Neuronal stem cell (in vitro differentiated cells): ENCODE results near the gene ELN.

ENCODE experiments used
- DNase-seq: peaks from one replicate; pipeline ENCODE4 v3.0.0-alpha.2; 2013; ENCODE audit warnings: low spot score
- H2AFZ ChIP-seq: one replicate; pipeline ENCODE4 v1.6.1; 2013; ENCODE audit warnings: mild to moderate bottlenecking, low read length, inconsistent platforms
- H2AK5ac ChIP-seq: 2 replicates; pipeline ENCODE4 v1.6.1; 2013; ENCODE audit warnings: low read depth, mild to moderate bottlenecking, inconsistent platforms, low read length, moderate library complexity, mixed read lengths
- H2BK120ac ChIP-seq: 2 replicates; pipeline ENCODE4 v1.6.1; 2013; ENCODE audit warnings: low read depth, mild to moderate bottlenecking, inconsistent platforms, low read length, moderate library complexity, mixed read lengths
- H2BK12ac ChIP-seq: one replicate; pipeline ENCODE4 v1.6.1; 2013; ENCODE audit warnings: low read length, inconsistent platforms
- H2BK15ac ChIP-seq: 2 replicates; pipeline ENCODE4 v1.6.1; 2013; ENCODE audit warnings: mild to moderate bottlenecking, low read length, inconsistent platforms, mixed read lengths
- H2BK5ac ChIP-seq: one replicate; pipeline ENCODE4 v1.6.1; 2013; ENCODE audit warnings: inconsistent platforms, mild to moderate bottlenecking, low read length, moderate library complexity
- H3K14ac ChIP-seq: one replicate; pipeline ENCODE4 v1.6.1; 2013; ENCODE audit warnings: low read length, inconsistent platforms
- H3K18ac ChIP-seq: 2 replicates; pipeline ENCODE4 v1.6.1; 2013; ENCODE audit warnings: low read length, inconsistent platforms
- H3K23ac ChIP-seq: 2 replicates; pipeline ENCODE4 v1.6.1; 2013; ENCODE audit warnings: low read depth, mild to moderate bottlenecking, mixed read lengths, low read length, inconsistent platforms; ENCODE audit not compliant: poor library complexity
- H3K27ac ChIP-seq: replicated peaks from 3 replicates; pipeline ENCODE4 v1.5.1; 2013; ENCODE audit warnings: low read length, inconsistent platforms
- H3K27me3 ChIP-seq, 3 experiments: 2 replicates each; pipeline ENCODE4 v1.6.1; 2013; ENCODE audit warnings: low read length in 3 of 3, mild to moderate bottlenecking in 2 of 3, inconsistent platforms in 1 of 3, low read depth in 1 of 3, mixed read lengths in 1 of 3, moderate library complexity in 1 of 3; ENCODE audit not compliant: control insufficient read depth in 3 of 3, insufficient read depth in 3 of 3
- H3K36me3 ChIP-seq, 2 donors: replicated peaks in 1 of 2; 2 replicates each; pipeline ENCODE4 v1.6.1; 2013; ENCODE audit warnings: low read length in 2 of 2; ENCODE audit not compliant: control insufficient read depth in 2 of 2, insufficient read depth in 2 of 2
- H3K4ac ChIP-seq: 2 replicates; pipeline ENCODE4 v1.6.1; 2013; ENCODE audit warnings: inconsistent platforms, mild to moderate bottlenecking, low read length, moderate library complexity
- H3K4me1 ChIP-seq, 2 donors: 1 replicate in 1 of 2; 2 replicates in 1 of 2; pipeline ENCODE4 v1.6.1; 2013; ENCODE audit warnings: low read length in 2 of 2, low read depth in 1 of 2; ENCODE audit not compliant: control insufficient read depth in 2 of 2, insufficient read depth in 1 of 2
- H3K4me2 ChIP-seq: one replicate; pipeline ENCODE4 v1.6.1; 2013; ENCODE audit warnings: mild to moderate bottlenecking, low read length, inconsistent platforms; ENCODE audit not compliant: insufficient read depth, poor library complexity, severe bottlenecking
- H3K4me3 ChIP-seq, 2 donors: 2 replicates each; pipeline ENCODE4 v1.5.1; 2013; ENCODE audit warnings: low read length in 2 of 2, mild to moderate bottlenecking in 2 of 2, inconsistent platforms in 1 of 2, moderate library complexity in 1 of 2
- H3K79me1 ChIP-seq: one replicate; pipeline ENCODE4 v1.6.1; 2013; ENCODE audit warnings: low read depth, mild to moderate bottlenecking, inconsistent platforms, low read length, moderate library complexity
- H3K9ac ChIP-seq: one replicate; pipeline ENCODE4 v1.6.1; 2013; ENCODE audit warnings: mild to moderate bottlenecking, low read depth, low read length, inconsistent platforms; ENCODE audit not compliant: poor library complexity
- H3K9me3 ChIP-seq, 2 donors: replicated peaks in 1 of 2; 2 replicates each; pipeline versions ENCODE3 to v1.6.1; 2013; ENCODE audit warnings: low read length in 2 of 2, mild to moderate bottlenecking in 2 of 2, inconsistent platforms in 1 of 2, low read depth in 1 of 2, mixed read lengths in 1 of 2, moderate library complexity in 1 of 2; ENCODE audit not compliant: control insufficient read depth in 2 of 2, insufficient read depth in 1 of 2
- H4K8ac ChIP-seq: one replicate; pipeline ENCODE4 v1.6.1; 2013; ENCODE audit warnings: low read depth, mild to moderate bottlenecking, inconsistent platforms, low read length, moderate library complexity
- H4K91ac ChIP-seq: one replicate; pipeline ENCODE4 v1.6.1; 2013; ENCODE audit warnings: low read length, low read depth, mild to moderate bottlenecking, inconsistent platforms; ENCODE audit not compliant: poor library complexity
- WGBS, 2 donors: extraction: QIAGEN DNeasy Blood & Tissue Kit; methylation state at CpG; one replicate each; pipeline ENCODE4 v1.1.7; 2013; ENCODE audit warnings: missing lambda C conversion rate in 2 of 2, mixed read lengths in 1 of 2; ENCODE audit not compliant: insufficient read length in 2 of 2, insufficient replicate concordance in 1 of 2; ENCODE audit errors: extremely low coverage in 2 of 2; 5-methylcytosine and 5-hydroxymethylcytosine counted together

The ELN gene

DNA sequence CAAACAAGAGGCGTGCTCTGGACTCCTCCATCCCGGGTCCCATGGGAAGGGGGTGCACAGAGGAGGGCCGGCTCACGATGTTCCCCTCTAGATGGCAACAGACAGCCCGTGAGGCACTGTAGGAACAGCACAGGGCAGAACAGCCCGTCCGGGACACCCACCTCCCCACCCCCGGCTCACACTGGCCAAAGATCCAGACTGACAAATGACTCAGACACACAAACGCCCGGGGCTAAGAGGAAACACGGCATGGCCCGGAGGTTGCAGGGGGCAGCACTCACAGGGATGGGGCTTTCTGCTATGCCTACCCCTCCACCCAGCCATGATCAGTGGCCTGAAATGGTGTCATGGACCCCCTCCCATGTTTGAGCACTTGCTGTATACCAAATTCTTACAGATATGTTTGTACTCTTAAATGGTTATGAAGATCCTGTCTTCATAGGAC, 4.9 kb upstream of the ELN start:
- Histone ChIP-seq H2BK5ac (no peak overlapping the region), H2BK12ac (no peak overlapping the region), H3K4me1 (peaks cover under 1 to 9% of the 10 kb centered on the region in 2 donors), H3K18ac (peak overlapping the region; percentile 15), H3K14ac (no peak overlapping the region), H3K4me3 (no peak overlapping the region), H3K27me3 (peaks cover 0 to 67% (median 3%) of the 10 kb centered on the region in 3 experiments), H3K9me3 (no peaks in the 10 kb centered on the region), H3K27ac (no peak overlapping the region), H3K23ac (no peak overlapping the region), H3K4me2 (no peak overlapping the region), H3K4ac (no peak overlapping the region), H2BK120ac (no peak overlapping the region), H4K91ac (no peak overlapping the region), H3K9ac (no peak overlapping the region), H2AFZ (no peak overlapping the region), H3K79me1 (no peaks in the 10 kb centered on the region), H3K36me3 (no peaks in the 10 kb centered on the region), H2BK15ac (no peak overlapping the region), H4K8ac (no peak overlapping the region), H2AK5ac (peak overlapping the region; percentile 35)
- DNase-seq: no peak
- no CpG with 5 or more reads among the region's 12 CpGs for WGBS, 2 donors

DNA sequence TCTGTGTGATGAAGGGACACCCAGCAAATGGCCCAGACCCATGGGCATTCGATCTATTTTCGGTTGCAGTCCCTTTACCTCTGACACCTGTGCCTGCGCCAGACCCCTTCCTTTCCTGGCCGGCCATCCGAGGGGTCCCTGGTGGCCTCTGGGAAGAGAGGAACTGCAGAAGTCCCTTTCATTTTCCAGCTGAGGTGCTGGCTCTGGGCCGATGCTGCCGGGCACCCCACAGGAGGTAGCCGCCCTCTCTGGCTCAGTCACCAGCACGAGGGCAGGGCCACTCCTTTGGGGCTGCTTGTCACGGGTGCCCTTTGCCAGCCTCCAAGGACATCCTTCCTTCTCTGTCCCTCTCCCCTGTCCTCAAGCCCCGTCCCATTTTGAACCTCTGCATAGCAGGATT, 4.2 kb upstream of the ELN start:
- Histone ChIP-seq H3K18ac (peak overlapping the region; percentile 66), H4K91ac (no peak overlapping the region), H3K9me3 (no peaks in the 10 kb centered on the region), H2BK12ac (no peak overlapping the region), H2BK120ac (no peak overlapping the region), H2BK5ac (no peak overlapping the region), H2AK5ac (no peak overlapping the region), H3K36me3 (no peaks in the 10 kb centered on the region), H2AFZ (no peak overlapping the region), H3K4me1 (peaks cover 5 to 12% of the 10 kb centered on the region in 2 donors), H3K79me1 (no peaks in the 10 kb centered on the region), H3K23ac (no peak overlapping the region), H3K14ac (no peak overlapping the region), H3K4me2 (no peak overlapping the region), H2BK15ac (no peak overlapping the region), H4K8ac (no peak overlapping the region), H3K4me3 (no peak overlapping the region), H3K27ac (no peak overlapping the region), H3K9ac (no peak overlapping the region), H3K4ac (no peak overlapping the region), H3K27me3 (peaks cover 0 to 74% (median 6%) of the 10 kb centered on the region in 3 experiments)
- WGBS, 2 donors: no CpG with 5 or more reads among the region's 11 CpGs
- no peak for DNase-seq

DNA sequence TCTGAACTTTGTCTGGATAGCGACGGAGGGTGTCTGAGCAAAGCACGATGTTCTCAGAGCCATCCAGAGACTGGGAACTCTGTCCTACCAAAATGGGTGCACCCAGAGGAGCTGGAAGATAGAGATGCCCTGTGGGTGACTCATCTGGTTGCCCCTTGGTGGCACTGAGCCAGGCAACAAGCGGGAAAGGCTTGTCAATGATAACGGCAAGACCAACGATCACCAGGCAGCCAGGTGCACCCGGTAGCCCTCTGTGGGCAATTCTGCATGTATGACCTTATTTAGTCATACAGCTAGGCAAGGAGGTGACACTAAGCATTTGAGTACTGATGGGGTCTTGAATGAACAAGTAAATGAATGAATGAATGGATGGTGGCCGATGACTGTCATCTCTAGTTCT, 2.8 kb upstream of the ELN start:
- no peak overlapping the region for H4K91ac ChIP-seq
- peaks cover 0 to 78% (median 6%) of the 10 kb centered on the region in 3 experiments for H3K27me3 ChIP-seq
- no peak overlapping the region for H3K9ac ChIP-seq
- H3K4ac ChIP-seq: no peak overlapping the region
- H2BK12ac ChIP-seq: no peak overlapping the region
- no peak overlapping the region for H3K14ac ChIP-seq
- no peak overlapping the region for H3K4me2 ChIP-seq
- DNase-seq: no peak
- no peaks in the 10 kb centered on the region for H3K9me3 ChIP-seq
- no peak overlapping the region for H3K18ac ChIP-seq
- no peaks in the 10 kb centered on the region for H3K79me1 ChIP-seq
- H2AK5ac ChIP-seq: no peak overlapping the region
- H2BK15ac ChIP-seq: no peak overlapping the region
- no peak overlapping the region for H2BK5ac ChIP-seq
- no peak overlapping the region for H4K8ac ChIP-seq
- no peak overlapping the region for H3K23ac ChIP-seq
- peaks cover 16 to 20% of the 10 kb centered on the region in 2 donors for H3K4me1 ChIP-seq
- WGBS, 2 donors: no CpG with 5 or more reads among the region's 8 CpGs
- no peak overlapping the region for H2AFZ ChIP-seq
- no peak overlapping the region for H2BK120ac ChIP-seq
- no peaks in the 10 kb centered on the region for H3K36me3 ChIP-seq
- no peak overlapping the region for H3K27ac ChIP-seq
- no peak overlapping the region for H3K4me3 ChIP-seq

GRCh38 chr7:74025730-74026129, 2.2 kb upstream of the ELN start:
- peak overlapping the region; percentile 22 for H3K18ac ChIP-seq
- no peak overlapping the region for H3K23ac ChIP-seq
- no peak overlapping the region for H4K91ac ChIP-seq
- peak overlapping the region; percentile 18 for H2BK5ac ChIP-seq
- H3K4ac ChIP-seq: no peak overlapping the region
- peak overlapping the region; percentile 21 for H2BK15ac ChIP-seq
- no peak for DNase-seq
- H2BK12ac ChIP-seq: no peak overlapping the region
- no peaks in the 10 kb centered on the region for H3K79me1 ChIP-seq
- H2AK5ac ChIP-seq: peak overlapping the region; percentile 20
- no peak overlapping the region for H3K4me3 ChIP-seq
- peaks cover 0 to 79% (median 6%) of the 10 kb centered on the region in 3 experiments for H3K27me3 ChIP-seq
- H3K4me2 ChIP-seq: no peak overlapping the region
- no peak overlapping the region for H2BK120ac ChIP-seq
- H3K4me1 ChIP-seq: peaks cover 16 to 20% of the 10 kb centered on the region in 2 donors
- H3K9ac ChIP-seq: no peak overlapping the region
- H3K27ac ChIP-seq: no peak overlapping the region
- no peak overlapping the region for H4K8ac ChIP-seq
- H3K14ac ChIP-seq: peak overlapping the region; percentile 63
- H2AFZ ChIP-seq: no peak overlapping the region
- H3K36me3 ChIP-seq: no peaks in the 10 kb centered on the region
- no CpG with 5 or more reads among the region's 8 CpGs for WGBS, 2 donors
- H3K9me3 ChIP-seq: no peaks in the 10 kb centered on the region
